B cell (primary cell): Measurements from ENCODE around the gene CASZ1.

Experiments
- CTCF ChIP-seq: fragments of 200-600 bp; IDR thresholded peaks from one replicate; pipeline ENCODE4 v1.8.0; 2022; ENCODE audit warnings: antibody characterized with exemption, mild to moderate bottlenecking
- EZH2 ChIP-seq: IDR thresholded peaks from 2 replicates; pipeline ENCODE4 v1.6.1; 2012; ENCODE audit warnings: borderline replicate concordance, low read depth, mild to moderate bottlenecking, moderate library complexity, low read length; ENCODE audit not compliant: insufficient read depth, poor library complexity, severe bottlenecking

- no peak for TF ChIP-seq CTCF
- TF ChIP-seq EZH2 = no peak
Measured at GRCh38 chr1:10794724-10795275, 1.6 kb downstream of the CASZ1 start.
